ENCODE measurements around the gene RNF227.

- TF ChIP-seq CTCF (IDR thresholded peaks at IDR 0.05; ENCODE audit: low read depth, low read length) = no peak
- TF ChIP-seq MAX (IDR thresholded peaks at IDR 0.05; ENCODE audit: low read depth, low read length) = no peak
- TF ChIP-seq MYC (IDR thresholded peaks at IDR 0.05; ENCODE audit: low read depth, low read length) = no peak
- no peak for TF ChIP-seq POLR2A (IDR thresholded peaks at IDR 0.05; ENCODE audit: extremely low read depth, insufficient read length)
These were observed 26.7 kb downstream of the RNF227 start for GRCh38 chr17:7889166-7889955.

Data from NB4 (cell line).